Fibroblast of the aortic adventitia (primary cell): ENCODE measurements around the gene ECD. TPM values are rescaled to one million over a fixed set of nuclear protein-coding genes. Genes with fewer than 3 reads are reported as not detected.
A peak's percentile ranks its signal among the peaks of the same experiment; 100 is the strongest.

Source experiments
- DNase-seq: peaks from one replicate; pipeline ENCODE4 v3.0.0-alpha.2; 2010; ENCODE audit warnings: low read depth
- H3K4me3 ChIP-seq: 2 replicates; pipeline ENCODE4 v1.5.1; 2011; ENCODE audit warnings: low read depth, mild to moderate bottlenecking, control low read depth, low read length, moderate library complexity
- CTCF ChIP-seq: IDR thresholded peaks from 2 replicates; pipeline ENCODE4 v1.5.1; 2011; ENCODE audit warnings: mild to moderate bottlenecking, low read length, control low read depth, inconsistent platforms; ENCODE audit not compliant: insufficient read depth
- total RNA-seq: library from RNA; depleted of rRNA; stranded (reverse); fragments of >200 nt; gene quantifications from 2 replicates; pipeline ENCODE4 v1.2.3, GENCODE V29; 2012; ENCODE audit warnings: low replicate concordance

ECD gene
- total RNA-seq, 1 donor: 33.3 TPM

- no peak for DNase-seq
- H3K4me3 ChIP-seq: no peak overlapping the region
- no peak for TF ChIP-seq CTCF
Observed at GRCh38 chr10:73206385-73206784, 38.6 kb upstream of the ECD start.

- no peak for TF ChIP-seq CTCF
- DNase-seq: no peak
- H3K4me3 ChIP-seq: no peak overlapping the region
Observed at GRCh38 chr10:73205890-73206289, 38.1 kb upstream of the ECD start.

GRCh38 chr10:73205081-73205480 lies 37.3 kb upstream of the ECD start:
- DNase-seq: no peak
- no peak for TF ChIP-seq CTCF

GRCh38 chr10:73190188-73190587 lies 22.4 kb upstream of the ECD start:
- DNase-seq: no peak
- no peak overlapping the region for H3K4me3 ChIP-seq
- TF ChIP-seq CTCF: no peak

More at GRCh38 chr10:73205081-73205480, 37.3 kb upstream of the ECD start:
- no peak overlapping the region for H3K4me3 ChIP-seq

- no peak for DNase-seq
- no peak for TF ChIP-seq CTCF
- no peak overlapping the region for H3K4me3 ChIP-seq
Observed at GRCh38 chr10:73186266-73186665, 18.5 kb upstream of the ECD start.

GRCh38 chr10:73183667-73184281 lies 16.0 kb upstream of the ECD start:
- TF ChIP-seq CTCF: no peak
- peak; percentile 88 for DNase-seq
- no peak overlapping the region for H3K4me3 ChIP-seq

GRCh38 chr10:73182568-73182967 lies 14.8 kb upstream of the ECD start:
- TF ChIP-seq CTCF: no peak
- peak; percentile 85 for DNase-seq

More at GRCh38 chr10:73182568-73182967, 14.8 kb upstream of the ECD start:
- H3K4me3 ChIP-seq: no peak overlapping the region
